GM12878 (cell line): ENCODE results near the gene FNIP1. TPM values are rescaled to one million over a fixed set of nuclear protein-coding genes. Genes with fewer than 3 reads are reported as not detected.

Experiments used
- ATAC-seq: fragments of 200-7000 bp; cut with Tn5 transposase; 3 replicates; pipeline ENCODE4 v1.9.1; 2020; ENCODE audit warnings: mild to moderate bottlenecking, moderate library complexity
- BruUV-seq: library from RNA; stranded (reverse); fragments of 400-500 nt; replicated peaks from 2 replicates; lab custom pipeline; 2021; lab: Mats Ljungman, UMichigan
- CTCF ChIA-PET: fragments of 300-600 bp; sonication (Branson Sonifier 250); formaldehyde crosslinking; extraction: SDS; loops from one replicate; lab custom pipeline; 2021; ENCODE audit warnings: inconsistent platforms; lab: Yijun Ruan, JAX
- POLR2A ChIA-PET: fragments of 350-600 bp; formaldehyde crosslinking; extraction: SDS; loops from one replicate; lab custom pipeline; 2021; ENCODE audit warnings: inconsistent platforms; lab: Charles Lee
- RAD21 ChIA-PET: fragments of 300-600 bp; sonication (Branson Sonifier 250); formaldehyde crosslinking; loops from one replicate; lab custom pipeline; 2023; ENCODE audit warnings: antibody characterized with exemption; ENCODE audit not compliant: unreplicated experiment; lab: Charles Lee
- SMC1A ChIA-PET: fragments of 300-600 bp; sonication (Branson Sonifier 250); formaldehyde crosslinking; loops from one replicate; lab custom pipeline; 2023; ENCODE audit not compliant: unreplicated experiment, uncharacterized antibody; lab: Charles Lee
- DNase-seq: peaks from one replicate; pipeline ENCODE4 v3.0.0-alpha.2; 2011; ENCODE audit warnings: low read depth, low spot score
- FAIRE-seq: peaks from 3 replicates; lab custom pipeline; 2011; peaks lifted over from hg19 to GRCh38; lab: Jason Lieb, UNC
- H2AFZ ChIP-seq: 2 replicates; pipeline ENCODE4 v1.6.0; 2011; ENCODE audit warnings: low read depth, low read length, control low read depth; ENCODE audit not compliant: control insufficient read depth
- H3K27ac ChIP-seq: 2 replicates; pipeline ENCODE4 v1.5.1; 2011; ENCODE audit warnings: control low read depth; ENCODE audit not compliant: control insufficient read depth, insufficient read depth
- H3K27me3 ChIP-seq, 2 experiments: replicated peaks in 1 of 2; 2 replicates each; pipeline versions ENCODE4 v1.6.0 to v1.6.1; 2011; ENCODE audit warnings: low read length in 1 of 2; ENCODE audit not compliant: control insufficient read depth in 2 of 2, insufficient read depth in 2 of 2
- H3K36me3 ChIP-seq, 2 experiments: 2 replicates each; pipeline ENCODE4 v1.5.1; 2011; ENCODE audit warnings: low read length in 1 of 2; ENCODE audit not compliant: control insufficient read depth in 2 of 2, insufficient read depth in 2 of 2
- H3K4me1 ChIP-seq: 2 replicates; pipeline ENCODE4 v1.6.1; 2011; ENCODE audit warnings: mild to moderate bottlenecking, low read length, moderate library complexity, mixed read lengths; ENCODE audit not compliant: control insufficient read depth, insufficient read depth
- H3K4me2 ChIP-seq: 2 replicates; pipeline ENCODE4 v1.6.0; 2011; ENCODE audit warnings: control low read depth; ENCODE audit not compliant: control insufficient read depth, insufficient read depth
- H3K4me3 ChIP-seq: fragments of 200-600 bp; sonication (generic); 2 replicates; pipeline ENCODE4 v1.5.1; 2016
- H3K79me2 ChIP-seq: 2 replicates; pipeline ENCODE4 v1.6.0; 2011; ENCODE audit warnings: low read length; ENCODE audit not compliant: control insufficient read depth, insufficient read depth
- H3K9ac ChIP-seq: 2 replicates; pipeline ENCODE4 v1.8.0; 2011; ENCODE audit warnings: low read length, control low read depth, mixed read lengths; ENCODE audit not compliant: control insufficient read depth, insufficient read depth
- H3K9me3 ChIP-seq: replicated peaks from 3 replicates; pipeline ENCODE4 v1.5.1; 2011; ENCODE audit warnings: mild to moderate bottlenecking, low read length; ENCODE audit not compliant: control insufficient read depth, insufficient read depth
- H4K20me1 ChIP-seq: 2 replicates; pipeline ENCODE4 v1.6.0; 2011; ENCODE audit not compliant: control insufficient read depth, insufficient read depth
- BCL11A ChIP-seq: IDR thresholded peaks from 2 replicates; pipeline ENCODE4 v1.6.1; 2011; ENCODE audit warnings: low read depth, low read length
- DPF2 ChIP-seq: fragments of 450-650 bp; IDR thresholded peaks from 2 replicates; pipeline ENCODE4 v1.6.1; 2017; ENCODE audit warnings: mild to moderate bottlenecking
- FOS ChIP-seq: IDR thresholded peaks from 3 replicates; pipeline ENCODE4 v1.6.1; 2011; ENCODE audit warnings: borderline replicate concordance; ENCODE audit not compliant: insufficient read length; ENCODE audit errors: extremely low read depth
- GABPA ChIP-seq: IDR thresholded peaks from 2 replicates; pipeline ENCODE4 v1.6.1; 2014; ENCODE audit warnings: antibody characterized with exemption, low read depth, mild to moderate bottlenecking, inconsistent platforms
- MEF2A ChIP-seq: IDR thresholded peaks from 2 replicates; pipeline ENCODE4 v1.6.1; 2011; ENCODE audit warnings: low read depth, mild to moderate bottlenecking, low read length, moderate library complexity; ENCODE audit not compliant: insufficient read depth
- NBN ChIP-seq: fragments of 450-650 bp; IDR thresholded peaks from 2 replicates; pipeline ENCODE4 v1.6.1; 2016
- NFIC ChIP-seq: IDR thresholded peaks from 2 replicates; pipeline ENCODE4 v1.6.1; 2012; ENCODE audit warnings: low read depth, mild to moderate bottlenecking, inconsistent platforms, low read length, moderate library complexity
- PAX8 ChIP-seq: fragments of 450-650 bp; IDR thresholded peaks from 2 replicates; pipeline ENCODE4 v1.6.1; 2017; ENCODE audit warnings: mild to moderate bottlenecking, moderate library complexity
- POLR2A ChIP-seq: IDR thresholded peaks from 2 replicates; pipeline ENCODE4 v1.6.1; 2011; ENCODE audit warnings: low read depth, mild to moderate bottlenecking, low read length
- RAD51 ChIP-seq: fragments of 450-650 bp; IDR thresholded peaks from 2 replicates; pipeline ENCODE4 v1.6.1; 2016; ENCODE audit warnings: moderate library complexity, mild to moderate bottlenecking, inconsistent platforms
- SIX5 ChIP-seq: IDR thresholded peaks from 2 replicates; pipeline ENCODE4 v1.6.1; 2011; ENCODE audit warnings: mild to moderate bottlenecking, low read depth, low read length, moderate library complexity; ENCODE audit not compliant: severe bottlenecking
- STAT1 ChIP-seq: fragments of 450-650 bp; conservative IDR thresholded peaks from 2 replicates; pipeline ENCODE4 v1.6.1; 2014; ENCODE audit warnings: antibody characterized with exemption, mild to moderate bottlenecking
- TCF12 ChIP-seq: IDR thresholded peaks from 2 replicates; pipeline ENCODE4 v1.6.1; 2011; ENCODE audit warnings: low read depth, mild to moderate bottlenecking, low read length
- YBX1 ChIP-seq: fragments of 450-650 bp; IDR thresholded peaks from 2 replicates; pipeline ENCODE4 v1.6.1; 2016; ENCODE audit warnings: antibody characterized with exemption
- ZNF24 ChIP-seq: fragments of 450-650 bp; IDR thresholded peaks from 2 replicates; pipeline ENCODE4 v1.6.1; 2017; ENCODE audit warnings: antibody characterized with exemption, mild to moderate bottlenecking
- ZZZ3 ChIP-seq: IDR thresholded peaks from 2 replicates; pipeline ENCODE4 v1.6.1; 2011; ENCODE audit warnings: low read depth; ENCODE audit not compliant: control insufficient read depth, insufficient read length
- WGBS: methylation state at CpG from one replicate; pipeline ENCODE4 v1.1.6; 2016; ENCODE audit warnings: low lambda C conversion rate; ENCODE audit not compliant: insufficient replicate concordance, insufficient coverage; ENCODE audit errors: missing lambda C conversion rate; 5-methylcytosine and 5-hydroxymethylcytosine counted together
- in situ Hi-C: fragments of 300-500 bp; cut with MboI; formaldehyde crosslinking; loops from 9 replicates; pipeline ENCODE4 v1.14.3; 2018; ENCODE audit warnings: mixed read lengths
- intact Hi-C: fragments of 100-400 bp; cut with micrococcal nuclease; formaldehyde crosslinking; loops from one replicate; pipeline ENCODE4 v1.14.2; 2022; ENCODE audit not compliant: unreplicated experiment
- polyA plus RNA-seq, 11 experiments: library from polyadenylated mRNA; depleted of rRNA in 4 of 11; unstranded in 6 of 11; stranded (reverse) in 5 of 11; fragments of >200 nt; fragmentation: Nextera tagmentation in 4 of 11; fragmentation: Illumina TruSeq in 1 of 11; extraction: Ambion mirVana in 4 of 11; extraction: Trizol in 1 of 11; gene quantifications; 1 replicate in 1 of 11; 2 replicates in 10 of 11; pipeline versions ENCODE4 v1.2.1 to v1.2.3, GENCODE V29; 2011 to 2016; ENCODE audit warnings: inconsistent platforms in 2 of 11, missing spikeins in 2 of 11, low read depth in 1 of 11
- total RNA-seq, 4 experiments: library from RNA; depleted of rRNA in 3 of 4; stranded (reverse); fragments of >200 nt in 3 of 4; fragmentation: Illumina TruSeq in 1 of 4; extraction: Trizol in 1 of 4; gene quantifications; 2 replicates each; pipeline versions ENCODE4 v1.2.1 to v1.2.3, GENCODE V29; 2013 to 2021
- TF ChIP-seq, protein P1 (sequence below): fragments of 450-650 bp; IDR thresholded peaks from 2 replicates; pipeline ENCODE4 v1.6.1; 2018; ENCODE audit warnings: borderline replicate concordance, mild to moderate bottlenecking; ENCODE audit not compliant: partially characterized antibody
- TF ChIP-seq, protein P2 (sequence below): fragments of 450-650 bp; conservative IDR thresholded peaks from 2 replicates; pipeline ENCODE4 v1.6.1; 2017; ENCODE audit warnings: mild to moderate bottlenecking, moderate library complexity
- TF ChIP-seq, protein P3 (sequence below): IDR thresholded peaks from 2 replicates; pipeline ENCODE4 v1.6.1; 2011; ENCODE audit warnings: mild to moderate bottlenecking, low read depth, low read length, moderate library complexity; ENCODE audit not compliant: insufficient replicate concordance

The FNIP1 gene
- total and polyA plus RNA-seq, 10 of the 15 experiments (the other 5 are each of a cell fraction or from before 2014, with no cell fraction given) = 4.3 to 18.0 (median 14.0) TPM

DNA sequence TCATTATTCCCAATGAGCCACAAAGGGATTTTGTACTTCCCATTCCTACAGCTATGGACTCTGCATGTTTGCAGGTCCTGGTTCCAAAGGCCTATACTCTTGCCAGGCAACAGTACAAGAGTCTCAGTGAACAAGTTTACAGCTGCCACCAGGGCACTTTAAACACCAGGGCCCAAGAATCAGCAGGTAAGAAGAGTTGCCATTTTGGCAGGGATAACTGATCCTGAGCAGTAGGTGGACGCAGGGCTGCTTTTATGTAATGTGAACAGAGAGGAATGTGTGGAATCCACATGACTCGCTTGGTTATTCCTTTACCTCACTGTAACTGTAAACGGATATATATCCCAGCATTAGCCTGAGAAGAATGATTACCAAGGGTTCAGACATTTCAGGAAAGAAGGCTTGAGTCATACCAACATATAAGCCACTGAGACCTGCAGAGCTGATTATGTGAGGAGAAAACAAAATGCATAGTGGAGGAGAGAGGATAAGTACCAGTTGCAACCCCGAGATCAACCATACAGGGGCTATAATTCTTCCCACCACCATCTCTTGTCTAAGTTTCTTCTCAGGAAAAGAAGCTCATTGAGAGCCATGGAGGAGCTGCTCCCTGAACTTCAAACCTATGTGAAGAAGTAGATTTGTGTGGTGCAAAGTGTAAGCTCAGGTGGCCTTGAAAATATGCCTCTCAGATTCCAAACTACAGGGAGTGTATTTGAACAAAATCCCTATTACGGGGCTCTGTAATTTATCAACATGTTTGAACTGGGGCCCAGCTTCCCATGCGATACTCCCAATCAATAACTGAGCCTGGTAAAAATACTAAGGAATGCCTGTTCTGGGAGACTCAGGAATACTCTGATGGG is 186.4 kb downstream of the FNIP1 start (continued):
- TF ChIP-seq, protein P1, sequence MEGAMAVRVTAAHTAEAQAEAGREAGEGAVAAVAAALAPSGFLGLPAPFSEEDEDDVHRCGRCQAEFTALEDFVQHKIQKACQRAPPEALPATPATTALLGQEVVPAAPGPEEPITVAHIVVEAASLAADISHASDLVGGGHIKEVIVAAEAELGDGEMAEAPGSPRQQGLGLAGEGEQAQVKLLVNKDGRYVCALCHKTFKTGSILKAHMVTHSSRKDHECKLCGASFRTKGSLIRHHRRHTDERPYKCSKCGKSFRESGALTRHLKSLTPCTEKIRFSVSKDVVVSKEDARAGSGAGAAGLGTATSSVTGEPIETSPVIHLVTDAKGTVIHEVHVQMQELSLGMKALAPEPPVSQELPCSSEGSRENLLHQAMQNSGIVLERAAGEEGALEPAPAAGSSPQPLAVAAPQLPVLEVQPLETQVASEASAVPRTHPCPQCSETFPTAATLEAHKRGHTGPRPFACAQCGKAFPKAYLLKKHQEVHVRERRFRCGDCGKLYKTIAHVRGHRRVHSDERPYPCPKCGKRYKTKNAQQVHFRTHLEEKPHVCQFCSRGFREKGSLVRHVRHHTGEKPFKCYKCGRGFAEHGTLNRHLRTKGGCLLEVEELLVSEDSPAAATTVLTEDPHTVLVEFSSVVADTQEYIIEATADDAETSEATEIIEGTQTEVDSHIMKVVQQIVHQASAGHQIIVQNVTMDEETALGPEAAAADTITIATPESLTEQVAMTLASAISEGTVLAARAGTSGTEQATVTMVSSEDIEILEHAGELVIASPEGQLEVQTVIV = no peak
- no peak for TF ChIP-seq NFIC
- no peak for TF ChIP-seq GABPA
- TF ChIP-seq, all 136 proteins: peak for 0

DNA sequence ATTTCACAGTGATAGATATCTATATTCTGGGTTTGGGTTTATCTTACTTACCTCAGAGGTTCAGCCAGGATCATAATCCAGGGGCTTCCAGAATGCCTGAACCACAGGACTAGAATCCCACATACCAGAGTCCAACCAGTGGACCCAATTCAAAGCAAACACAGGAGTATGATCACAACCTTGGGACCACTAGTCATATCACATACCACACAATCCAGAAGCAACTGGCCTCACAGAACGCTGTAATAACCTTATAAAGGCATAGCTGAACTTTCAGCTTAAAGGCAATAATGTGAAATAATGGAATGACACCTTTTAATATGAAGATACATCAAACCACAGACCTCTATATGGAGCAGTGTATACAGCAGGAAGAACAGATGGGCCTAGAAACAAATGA is 187.0 kb downstream of the FNIP1 start:
- Histone ChIP-seq H3K4me2 (no peak overlapping the region), H4K20me1 (no peaks in the 10 kb centered on the region), H3K79me2 (peaks cover 76% of the 10 kb centered on the region), H3K4me1 (peaks cover 4% of the 10 kb centered on the region), H3K9me3 (peaks cover 5% of the 10 kb centered on the region; the same call in 2 of the 3 replicates), H3K4me3 (no peak overlapping the region), H3K36me3 (peaks cover 0 to 2% of the 10 kb centered on the region in 2 experiments; a peak in 2 of 4 replicates), H3K27me3 (no peaks in the 10 kb centered on the region), H3K9ac (no peak overlapping the region), H3K27ac (no peak overlapping the region), H2AFZ (no peak overlapping the region)
- ChIA-PET SMC1A (interaction anchor here (1.1 to 2.8 kb wide), 3 partner anchors 8 to 21 kb away, joined by 3 to 9 read pairs (median 5); no protein-coding TSS in a partner anchor), POLR2A (no interaction called here), CTCF (no interaction called here), RAD21 (no interaction called here)
- in situ Hi-C loops (no loop called here), intact Hi-C loops (no loop called here)
- 100% methylated on average over 1 of the region's 1 CpG for WGBS
- DNase-seq = no peak
- FAIRE-seq = no peak
- ATAC-seq = no peak
- BruUV-seq = no TSS peak
- no peak for TF ChIP-seq BCL11A
- no peak for TF ChIP-seq YBX1
- no peak for TF ChIP-seq RAD51
- no peak for TF ChIP-seq GABPA
- TF ChIP-seq STAT1 = no peak
- TF ChIP-seq MEF2A = no peak
- no peak for TF ChIP-seq DPF2
- TF ChIP-seq TCF12 = no peak
- no peak for TF ChIP-seq SIX5
- no peak for TF ChIP-seq ZZZ3
- TF ChIP-seq, protein P2, sequence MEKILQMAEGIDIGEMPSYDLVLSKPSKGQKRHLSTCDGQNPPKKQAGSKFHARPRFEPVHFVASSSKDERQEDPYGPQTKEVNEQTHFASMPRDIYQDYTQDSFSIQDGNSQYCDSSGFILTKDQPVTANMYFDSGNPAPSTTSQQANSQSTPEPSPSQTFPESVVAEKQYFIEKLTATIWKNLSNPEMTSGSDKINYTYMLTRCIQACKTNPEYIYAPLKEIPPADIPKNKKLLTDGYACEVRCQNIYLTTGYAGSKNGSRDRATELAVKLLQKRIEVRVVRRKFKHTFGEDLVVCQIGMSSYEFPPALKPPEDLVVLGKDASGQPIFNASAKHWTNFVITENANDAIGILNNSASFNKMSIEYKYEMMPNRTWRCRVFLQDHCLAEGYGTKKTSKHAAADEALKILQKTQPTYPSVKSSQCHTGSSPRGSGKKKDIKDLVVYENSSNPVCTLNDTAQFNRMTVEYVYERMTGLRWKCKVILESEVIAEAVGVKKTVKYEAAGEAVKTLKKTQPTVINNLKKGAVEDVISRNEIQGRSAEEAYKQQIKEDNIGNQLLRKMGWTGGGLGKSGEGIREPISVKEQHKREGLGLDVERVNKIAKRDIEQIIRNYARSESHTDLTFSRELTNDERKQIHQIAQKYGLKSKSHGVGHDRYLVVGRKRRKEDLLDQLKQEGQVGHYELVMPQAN = no peak
- TF ChIP-seq, protein P3, sequence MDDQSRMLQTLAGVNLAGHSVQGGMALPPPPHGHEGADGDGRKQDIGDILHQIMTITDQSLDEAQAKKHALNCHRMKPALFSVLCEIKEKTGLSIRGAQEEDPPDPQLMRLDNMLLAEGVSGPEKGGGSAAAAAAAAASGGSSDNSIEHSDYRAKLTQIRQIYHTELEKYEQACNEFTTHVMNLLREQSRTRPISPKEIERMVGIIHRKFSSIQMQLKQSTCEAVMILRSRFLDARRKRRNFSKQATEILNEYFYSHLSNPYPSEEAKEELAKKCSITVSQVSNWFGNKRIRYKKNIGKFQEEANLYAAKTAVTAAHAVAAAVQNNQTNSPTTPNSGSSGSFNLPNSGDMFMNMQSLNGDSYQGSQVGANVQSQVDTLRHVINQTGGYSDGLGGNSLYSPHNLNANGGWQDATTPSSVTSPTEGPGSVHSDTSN = no peak
- no peak for TF ChIP-seq FOS
- TF ChIP-seq ZNF24 = no peak
- no peak for TF ChIP-seq POLR2A
- no peak for TF ChIP-seq NBN
- TF ChIP-seq PAX8 = no peak
